GM21619 (cell line): ENCODE data around the gene SLC26A2.
"Not testable (repeated sequence)": the region's sequence is repeated elsewhere in the genome, so short reads cannot be mapped to it uniquely, and the experiment has no call there.

ENCODE experiments used
- ATAC-seq: cut with Tn5 transposase; IDR thresholded peaks from one replicate; pipeline ENCODE4 v1.9.1; 2021; ENCODE audit not compliant: unreplicated experiment

The SLC26A2 gene

DNA sequence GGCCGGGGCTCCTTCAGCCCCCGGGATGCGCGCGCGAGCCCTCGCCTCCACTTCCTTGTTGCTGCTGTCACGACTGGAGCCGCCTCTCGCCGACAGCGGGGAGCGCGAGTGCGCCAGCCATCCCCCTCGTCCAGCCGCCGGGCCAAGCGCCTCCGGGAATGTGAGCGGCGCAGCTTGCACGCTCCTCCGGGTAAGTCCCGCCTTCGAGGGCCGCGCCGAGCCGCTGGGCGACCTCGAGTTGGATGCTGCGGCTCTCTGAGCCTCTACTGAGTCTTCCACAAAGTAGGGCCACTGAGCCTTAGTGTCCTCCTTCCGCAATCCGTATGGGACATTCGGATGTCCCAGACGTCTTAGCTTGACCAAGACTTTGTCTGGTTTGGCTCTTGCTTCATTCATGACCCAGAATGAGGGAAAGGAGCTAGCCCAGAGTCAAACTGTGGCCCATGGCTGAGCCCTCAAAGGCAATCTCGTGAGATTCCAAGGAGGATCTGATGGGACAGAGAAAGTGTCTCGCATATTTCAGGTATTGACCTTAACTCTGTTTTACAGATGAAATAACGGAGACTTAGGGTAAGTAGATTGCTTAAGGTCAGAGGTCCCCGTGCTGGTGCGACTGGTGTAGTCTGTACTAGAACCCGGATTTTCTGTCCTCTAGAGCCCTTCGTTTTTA, 40.6 kb downstream of the SLC26A2 start:
- no peak for ATAC-seq

DNA sequence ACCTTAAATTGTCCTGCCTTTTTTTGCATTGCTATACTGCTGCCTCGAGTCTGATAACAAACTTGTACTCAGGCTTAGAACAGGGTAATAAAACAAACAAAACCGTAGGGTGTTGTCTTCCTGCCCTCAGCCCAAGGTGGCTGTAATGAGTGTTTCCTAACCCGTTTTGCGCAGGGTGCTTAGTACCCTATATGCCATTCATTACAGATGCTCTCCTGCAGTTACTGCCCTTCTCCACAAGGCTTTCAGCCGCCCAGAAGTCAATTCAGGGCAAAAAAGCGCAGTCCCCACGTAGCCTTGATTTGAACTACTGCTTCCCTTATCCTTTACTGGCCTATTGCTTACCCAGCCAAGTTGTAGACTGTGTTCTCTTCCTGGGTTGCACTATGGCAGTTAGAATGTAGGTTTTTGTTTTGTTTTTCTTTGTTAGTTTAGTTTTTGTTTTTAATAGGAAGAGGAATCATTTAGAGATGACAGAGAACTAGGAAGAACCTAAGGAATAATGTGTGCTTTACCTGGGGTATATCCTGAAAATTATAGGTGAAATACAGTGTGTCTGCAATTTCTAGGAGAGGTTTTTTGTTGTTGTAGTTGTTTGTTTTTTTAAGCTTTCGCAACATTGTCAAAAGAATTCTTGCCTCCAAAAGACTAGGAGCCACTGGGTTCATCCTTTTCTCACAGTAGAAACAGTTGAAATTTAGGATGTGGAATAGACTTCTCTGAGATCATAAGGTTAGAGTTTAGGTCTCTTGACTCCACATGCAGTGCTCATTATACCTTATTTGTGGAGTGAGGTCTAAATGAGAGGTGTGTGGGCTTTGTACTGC, 41.3 kb downstream of the SLC26A2 start:
- ATAC-seq = peak; percentile 55

- no peak for ATAC-seq
Measured at GRCh38 chr5:150006318-150006717, 45.8 kb downstream of the SLC26A2 start.

GRCh38 chr5:150007050-150007449, 46.5 kb downstream of the SLC26A2 start:
- ATAC-seq = no peak

DNA sequence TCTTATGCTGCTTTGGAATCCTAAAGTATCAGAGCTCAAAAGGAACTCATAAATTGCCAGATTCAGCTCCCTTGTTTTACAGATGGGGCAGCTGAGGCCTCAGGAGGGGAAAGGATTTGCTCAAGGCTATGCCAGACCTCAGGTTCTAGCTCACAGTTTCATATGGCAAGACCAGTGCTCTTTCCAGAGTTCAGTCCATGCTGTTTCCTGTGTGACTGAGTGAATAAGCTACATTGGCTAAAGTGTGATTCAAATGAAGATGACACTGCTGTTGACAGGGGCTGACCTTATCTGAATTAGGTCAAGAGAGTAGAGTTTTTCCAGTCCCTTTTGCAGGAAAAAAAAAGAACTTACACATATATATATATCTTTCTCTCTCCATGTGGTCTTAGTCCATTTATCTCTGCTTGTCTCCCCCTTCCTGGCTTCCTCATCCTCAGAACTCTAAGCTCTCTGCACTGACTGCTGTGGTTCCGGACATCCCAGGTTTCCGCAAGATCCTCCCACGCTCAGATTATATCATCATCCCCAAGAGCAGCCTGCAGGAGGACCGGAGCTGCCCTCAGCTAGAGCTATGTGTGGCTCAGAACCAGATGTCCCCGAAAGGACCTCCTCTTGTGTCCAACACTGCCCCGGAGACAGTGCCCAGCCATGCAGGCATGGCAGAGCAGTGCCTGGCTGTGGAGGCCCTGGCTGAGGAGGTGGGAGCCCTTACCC, 49.3 kb downstream of the SLC26A2 start:
- ATAC-seq = no peak

GRCh38 chr5:150013931-150014330, 53.4 kb downstream of the SLC26A2 start:
- ATAC-seq = no peak

- ATAC-seq = no peak
Measured at GRCh38 chr5:150014456-150014855, 53.9 kb downstream of the SLC26A2 start.

GRCh38 chr5:150015415-150015814, 54.9 kb downstream of the SLC26A2 start:
- no peak for ATAC-seq

- no peak for ATAC-seq
Measured at GRCh38 chr5:150016537-150016936, 56.0 kb downstream of the SLC26A2 start.

GRCh38 chr5:150017226-150018005, 56.9 kb downstream of the SLC26A2 start:
- ATAC-seq = no peak

- ATAC-seq = no peak
Measured at GRCh38 chr5:150020249-150020648, 59.7 kb downstream of the SLC26A2 start.

DNA sequence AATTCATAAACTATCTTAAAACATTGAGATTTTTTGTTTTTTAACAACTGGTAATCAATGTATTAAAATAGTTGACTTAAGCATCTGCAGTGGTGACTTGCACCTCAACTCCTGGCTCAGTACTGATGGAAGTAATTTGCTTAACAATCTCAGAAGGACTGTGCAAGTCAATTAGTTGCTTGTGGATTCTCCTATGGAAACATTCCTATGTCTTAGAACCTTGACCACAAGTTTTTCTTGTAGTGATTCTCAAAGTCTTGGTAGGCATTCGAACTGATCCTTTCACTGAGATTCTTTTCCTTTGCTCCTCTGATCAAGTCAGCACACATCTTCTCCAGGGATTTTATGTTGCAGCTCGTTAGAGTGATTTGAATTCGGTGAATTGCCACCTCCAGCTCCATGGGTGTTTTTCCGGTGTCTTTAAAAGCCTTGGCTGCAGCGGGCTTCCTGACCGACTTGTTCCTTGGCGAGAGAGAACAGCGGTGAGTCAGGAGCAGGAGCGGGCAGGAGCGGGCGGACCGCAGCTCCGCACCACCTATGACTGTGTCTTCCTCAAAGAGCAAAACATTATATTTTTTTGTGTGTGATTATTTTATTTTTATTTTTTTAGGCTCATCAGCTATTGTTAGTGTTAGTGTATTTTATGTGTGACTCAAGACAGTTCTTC, 61.1 kb downstream of the SLC26A2 start:
- ATAC-seq = no peak

DNA sequence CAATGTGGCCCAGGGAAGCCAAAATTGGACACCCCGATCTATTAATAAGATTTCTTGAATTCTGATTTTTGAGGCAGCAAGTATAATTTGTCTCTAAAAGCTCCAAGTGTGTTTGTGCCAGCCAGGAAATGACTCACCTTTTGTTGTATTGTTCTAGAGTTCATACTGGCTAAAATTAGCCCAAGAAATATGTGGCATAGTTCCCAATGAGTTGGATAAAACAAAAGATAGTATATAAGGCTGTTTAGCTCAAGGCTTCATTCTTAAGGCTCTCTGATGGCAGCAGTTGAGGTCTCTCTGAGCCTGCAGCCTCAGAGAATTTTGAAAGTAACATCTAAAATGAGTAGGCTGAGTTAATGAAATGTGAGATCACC, 61.6 kb downstream of the SLC26A2 start:
- ATAC-seq = no peak

DNA sequence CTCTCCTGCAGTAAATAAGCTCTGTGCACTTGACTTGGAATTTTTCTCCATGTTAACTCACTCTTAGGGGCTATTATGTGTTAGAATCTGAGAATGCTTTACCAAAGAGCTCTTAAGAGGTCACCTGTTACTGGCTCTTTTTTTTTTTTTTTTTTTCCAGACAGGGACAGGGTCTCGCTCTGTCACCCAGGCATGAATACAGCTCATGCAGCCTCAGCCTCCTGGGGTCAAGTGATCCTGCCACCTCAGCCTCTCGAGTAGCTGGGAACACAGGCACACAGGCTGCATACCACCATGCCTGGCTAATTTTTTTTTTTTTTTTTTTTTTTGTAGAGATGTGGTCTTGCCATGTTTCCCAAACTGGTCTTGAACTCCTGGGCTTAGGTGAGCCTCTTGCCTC, 62.1 kb downstream of the SLC26A2 start:
- no peak for ATAC-seq

- no peak for ATAC-seq
Measured at GRCh38 chr5:150023136-150023535, 62.6 kb downstream of the SLC26A2 start.

GRCh38 chr5:150024346-150024984, 63.9 kb downstream of the SLC26A2 start:
- ATAC-seq = no peak

- no peak for ATAC-seq
Measured at GRCh38 chr5:150026682-150027172, 66.2 kb downstream of the SLC26A2 start.

- ATAC-seq = not testable (repeated sequence)
Measured at GRCh38 chr5:150028047-150028446, 67.5 kb downstream of the SLC26A2 start.

DNA sequence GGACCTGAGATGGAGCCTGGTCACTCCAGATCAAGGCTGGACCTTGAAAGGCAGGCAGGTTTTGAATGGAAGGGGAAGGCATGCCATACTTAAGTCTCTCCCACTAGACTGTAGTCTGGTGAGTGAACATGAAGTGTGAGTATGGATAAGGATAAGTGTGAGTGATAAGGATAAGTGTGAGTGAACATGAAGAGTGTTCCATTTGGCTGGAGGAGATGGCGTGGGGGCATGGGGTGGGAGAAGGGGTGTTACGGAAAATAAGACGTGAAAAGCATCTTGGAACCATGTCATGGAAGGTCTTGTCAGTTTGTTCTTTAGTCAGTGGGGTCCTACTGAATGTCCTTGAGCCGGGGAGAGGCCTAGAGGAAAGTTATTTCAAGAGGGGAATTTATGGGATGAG, 72.8 kb downstream of the SLC26A2 start:
- no peak for ATAC-seq

GRCh38 chr5:150034662-150035061, 74.1 kb downstream of the SLC26A2 start:
- ATAC-seq = no peak
